Fibroblast of lung (primary cell): ENCODE data around the gene PHLDA2.

Experiments
- EZH2 ChIP-seq: IDR thresholded peaks from 2 replicates; pipeline ENCODE4 v1.5.1; 2012; ENCODE audit warnings: low read length, control low read depth, mild to moderate bottlenecking; ENCODE audit errors: missing control alignments
- TF ChIP-seq, protein P1 (sequence below), 2 donors: IDR thresholded peaks in 1 of 2; conservative IDR thresholded peaks in 1 of 2; 1 replicate in 1 of 2; 2 replicates in 1 of 2; pipeline ENCODE4 v1.5.1; 2011 to 2012; ENCODE audit warnings: low read length in 2 of 2, control low read depth in 1 of 2, inconsistent platforms in 1 of 2, low read depth in 1 of 2, mild to moderate bottlenecking in 1 of 2

DNA sequence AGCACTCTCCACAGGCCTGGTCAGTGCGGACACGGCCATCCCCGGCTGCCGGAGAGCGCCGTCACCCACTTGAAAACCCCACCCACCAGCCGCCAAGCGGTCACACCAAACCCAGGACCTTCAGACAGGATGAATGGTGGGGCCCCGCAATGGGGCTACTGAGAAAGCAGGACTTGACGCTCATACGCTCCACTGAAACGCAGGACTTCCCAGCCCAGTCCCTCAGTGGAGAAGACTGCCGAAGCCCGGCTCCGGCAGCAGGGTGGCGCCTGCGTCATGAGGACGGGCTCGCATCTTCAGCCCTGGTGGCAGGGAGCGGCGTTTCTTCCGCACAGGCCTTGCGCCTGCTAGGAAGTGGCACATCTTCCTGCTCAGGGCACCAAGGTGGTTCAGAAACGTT lies 15.3 kb upstream of the PHLDA2 start:
- TF ChIP-seq, protein P1, sequence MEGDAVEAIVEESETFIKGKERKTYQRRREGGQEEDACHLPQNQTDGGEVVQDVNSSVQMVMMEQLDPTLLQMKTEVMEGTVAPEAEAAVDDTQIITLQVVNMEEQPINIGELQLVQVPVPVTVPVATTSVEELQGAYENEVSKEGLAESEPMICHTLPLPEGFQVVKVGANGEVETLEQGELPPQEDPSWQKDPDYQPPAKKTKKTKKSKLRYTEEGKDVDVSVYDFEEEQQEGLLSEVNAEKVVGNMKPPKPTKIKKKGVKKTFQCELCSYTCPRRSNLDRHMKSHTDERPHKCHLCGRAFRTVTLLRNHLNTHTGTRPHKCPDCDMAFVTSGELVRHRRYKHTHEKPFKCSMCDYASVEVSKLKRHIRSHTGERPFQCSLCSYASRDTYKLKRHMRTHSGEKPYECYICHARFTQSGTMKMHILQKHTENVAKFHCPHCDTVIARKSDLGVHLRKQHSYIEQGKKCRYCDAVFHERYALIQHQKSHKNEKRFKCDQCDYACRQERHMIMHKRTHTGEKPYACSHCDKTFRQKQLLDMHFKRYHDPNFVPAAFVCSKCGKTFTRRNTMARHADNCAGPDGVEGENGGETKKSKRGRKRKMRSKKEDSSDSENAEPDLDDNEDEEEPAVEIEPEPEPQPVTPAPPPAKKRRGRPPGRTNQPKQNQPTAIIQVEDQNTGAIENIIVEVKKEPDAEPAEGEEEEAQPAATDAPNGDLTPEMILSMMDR (conservative IDR thresholded peaks at IDR 0.05 in 1 of 2, IDR thresholded peaks at IDR 0.05 in 1 of 2; ENCODE audit: low read depth in 1 of 2, low read length in 2 of 2) = no peak
- no peak for TF ChIP-seq EZH2
